ENCODE results near the gene EMC10. TPM values are rescaled to one million over a fixed set of nuclear protein-coding genes. Genes with fewer than 3 reads are reported as not detected.
"Not testable (repeated sequence)": the region's sequence is repeated elsewhere in the genome, so short reads cannot be mapped to it uniquely, and the experiment has no call there.

EMC10 gene
- total RNA-seq, 1 donor from 2014 or later = 70.8 TPM

DNA sequence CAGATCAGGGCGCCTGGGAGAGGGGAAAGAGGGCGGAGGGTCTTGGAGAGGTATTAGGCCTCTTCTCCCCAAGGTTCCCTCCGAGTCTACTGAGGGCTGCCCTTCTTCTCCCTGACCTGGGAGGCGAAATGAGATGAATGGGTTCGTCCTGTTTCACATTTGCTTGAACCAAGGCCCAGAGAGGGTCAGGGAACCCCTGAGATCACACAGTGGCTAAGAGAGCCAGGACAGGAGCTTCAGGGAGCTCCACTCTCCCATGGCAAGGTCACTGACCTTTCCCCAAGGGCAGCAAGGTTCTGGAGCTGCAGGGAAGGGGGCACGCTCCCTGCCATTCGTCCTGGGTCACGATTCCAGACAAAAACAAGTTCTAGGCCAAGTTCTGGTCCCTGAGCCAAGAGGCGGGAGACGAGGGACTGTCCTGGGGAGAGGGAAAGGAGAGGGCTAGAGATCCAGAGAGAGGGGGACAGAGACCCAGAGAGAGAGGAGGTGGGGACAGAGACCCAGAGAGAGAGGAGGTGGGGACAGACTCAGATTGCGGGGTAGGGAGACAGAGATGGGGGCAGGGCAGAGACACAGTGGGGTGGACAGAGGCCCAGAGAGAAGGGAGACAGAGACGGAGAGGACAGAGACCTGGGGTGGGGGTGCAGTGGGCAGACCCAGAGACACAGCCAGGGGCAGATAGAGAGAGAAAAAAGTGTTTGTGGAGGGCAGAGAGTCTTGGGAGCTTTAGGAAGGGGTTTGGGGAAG is 36.9 kb downstream of the EMC10 start:
- intact Hi-C loops (cut with micrococcal nuclease) = no loop called here

DNA sequence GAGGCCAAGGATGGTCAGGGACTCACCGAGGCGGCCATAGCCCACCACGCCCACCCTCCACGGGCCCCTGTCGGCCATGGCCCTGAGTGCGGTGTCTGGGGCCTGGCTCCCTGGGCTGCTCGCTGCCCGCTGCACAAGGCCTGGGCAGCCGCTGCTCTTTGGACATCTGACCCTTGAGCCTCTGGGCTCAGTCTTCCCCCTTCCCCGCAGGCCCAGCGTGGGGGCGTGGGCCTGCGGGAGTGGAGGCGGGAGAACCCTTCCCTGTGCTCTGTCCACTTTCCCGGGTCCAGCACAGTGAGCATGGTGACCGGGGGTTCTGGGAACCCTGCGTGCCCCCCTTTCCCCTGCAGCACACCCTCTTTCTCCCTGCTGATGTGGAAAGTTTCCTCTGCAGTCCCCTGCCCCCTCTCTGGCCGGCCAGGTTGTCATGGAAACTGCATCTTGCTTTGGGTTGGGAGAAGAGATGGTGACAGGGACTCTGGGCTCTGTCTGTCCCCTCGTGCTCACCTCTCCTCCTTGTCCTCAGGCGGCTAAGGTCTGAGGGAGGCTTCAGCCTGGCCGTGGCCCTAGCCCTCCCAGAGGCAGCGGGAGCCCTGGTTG is 37.5 kb downstream of the EMC10 start, which contains the start of gene ASPDH:
ASPDH (minus strand) TSS at position 168 of the 600 bp plus-strand sequence; CDS start at position 78, 90 bp downstream.
- intact Hi-C loops (cut with micrococcal nuclease) = no loop called here

DNA sequence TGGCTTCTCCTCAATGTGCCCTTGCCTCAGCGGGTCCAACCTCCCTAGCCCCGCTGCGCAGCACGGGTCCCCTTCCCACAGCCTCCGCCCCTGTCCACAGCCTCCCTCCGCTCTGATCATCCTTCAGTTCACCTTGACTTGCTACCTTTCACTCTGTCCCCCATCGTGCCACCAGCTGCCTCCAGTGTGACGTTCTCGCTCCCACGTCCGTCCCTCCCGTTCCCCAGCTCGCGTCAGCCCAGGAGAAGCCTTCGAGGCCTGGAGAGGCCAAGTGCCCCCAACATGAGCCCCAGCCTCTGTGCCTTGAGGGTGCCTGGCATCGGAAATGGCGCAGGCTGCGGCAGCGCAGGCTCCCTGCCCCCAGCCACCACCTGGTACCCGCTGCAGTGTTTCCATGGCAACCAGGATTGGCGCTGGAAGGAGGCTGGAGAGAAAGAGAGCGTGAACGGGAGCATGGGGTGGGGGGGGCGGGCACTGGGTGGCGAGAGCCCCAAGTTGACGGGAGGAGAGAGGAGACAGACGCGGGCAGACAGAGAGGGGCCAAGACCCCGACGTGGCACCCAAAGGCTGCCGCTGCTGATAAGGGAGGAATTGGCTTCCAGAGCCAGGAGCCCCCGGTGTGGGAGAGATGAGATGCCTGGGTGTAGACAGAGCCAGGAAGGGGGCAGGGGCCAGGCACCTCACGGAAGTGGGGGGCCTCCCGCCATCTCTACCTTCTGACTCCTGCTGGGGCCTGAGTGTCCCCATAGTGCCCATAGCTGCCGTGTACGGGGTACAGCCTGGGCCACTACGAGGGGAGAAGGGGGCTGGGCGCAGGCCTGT is 38.2 kb downstream of the EMC10 start:
- intact Hi-C loops (cut with micrococcal nuclease) = no loop called here

DNA sequence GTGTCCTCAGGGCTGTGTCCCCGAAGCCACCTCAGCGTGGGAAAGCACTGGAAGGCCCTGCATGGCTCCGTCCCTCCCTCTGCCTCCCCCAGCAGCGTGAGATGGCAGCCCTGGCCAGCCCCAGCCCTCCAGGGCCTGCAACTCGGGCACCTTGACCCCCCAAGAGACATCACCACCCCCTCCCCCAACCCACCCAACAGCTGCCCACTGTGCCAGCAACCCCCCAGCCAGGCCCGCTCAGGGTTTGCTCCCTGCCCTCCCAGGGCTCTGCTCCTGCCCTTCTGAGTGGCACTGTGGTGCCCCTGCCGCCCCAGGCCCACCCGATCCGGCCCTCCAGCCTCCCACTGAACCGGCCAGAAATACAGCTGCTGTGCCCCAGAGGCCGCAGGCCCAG is 38.9 kb downstream of the EMC10 start:
- intact Hi-C loops (cut with micrococcal nuclease) = no loop called here

DNA sequence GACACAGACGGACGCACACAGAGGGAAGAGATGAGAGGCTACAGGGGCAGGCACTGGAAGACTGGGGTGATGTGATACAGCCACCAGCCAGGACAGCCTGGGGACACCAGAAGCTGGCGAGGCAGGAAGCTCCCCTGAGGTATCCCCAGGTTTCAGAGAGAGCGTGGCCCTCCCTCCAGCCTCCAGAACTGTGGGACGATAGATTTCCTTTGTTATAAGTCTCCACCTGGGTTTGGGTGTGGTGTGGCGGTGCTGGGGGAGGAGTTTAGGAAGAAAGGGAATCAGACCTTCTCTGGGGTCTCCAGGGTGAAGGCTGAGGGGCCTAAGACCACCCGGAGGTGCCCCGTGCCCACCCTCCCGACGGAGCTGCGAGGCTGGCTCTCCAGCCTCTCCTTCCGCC is 40.1 kb downstream of the EMC10 start:
- intact Hi-C loops (cut with micrococcal nuclease) = no loop called here

DNA sequence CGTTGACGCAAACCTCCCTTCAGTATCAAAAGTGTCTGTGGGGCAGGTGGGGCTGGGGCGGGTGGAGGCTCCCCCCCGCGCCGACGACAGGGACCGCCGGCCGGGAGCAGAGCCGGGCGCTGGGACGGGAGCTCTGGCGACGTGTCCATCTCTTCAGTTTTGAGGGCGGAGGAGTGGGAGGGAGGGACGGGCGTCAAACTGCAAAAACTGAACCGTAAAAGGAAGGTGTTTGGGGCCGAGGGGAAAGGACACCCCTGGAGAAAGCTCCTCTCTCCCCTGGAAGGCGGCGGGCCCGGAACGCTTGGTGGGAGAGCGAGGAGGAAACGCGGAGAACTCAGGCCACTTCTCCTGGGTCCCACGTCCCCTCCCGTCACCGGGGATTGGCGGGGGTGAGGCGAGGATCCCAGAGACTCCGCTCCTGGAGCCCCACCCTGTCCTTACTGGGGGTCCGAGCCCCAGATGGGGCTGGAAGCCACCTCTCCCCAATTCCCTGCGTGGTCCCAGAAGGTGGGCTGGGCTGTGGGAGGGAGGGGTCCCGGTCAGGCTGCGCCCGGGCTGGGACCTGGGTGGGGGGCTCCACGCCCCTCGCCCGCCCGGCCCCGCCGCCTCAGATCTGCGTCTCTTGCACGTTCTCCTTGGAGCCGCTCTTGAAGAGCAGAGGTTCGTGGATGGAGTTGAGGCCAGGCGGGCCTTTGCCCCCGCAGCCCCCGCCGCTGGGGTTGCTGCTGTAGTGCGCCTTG is 40.8 kb downstream of the EMC10 start:
- intact Hi-C loops (cut with micrococcal nuclease) = no loop called here

DNA sequence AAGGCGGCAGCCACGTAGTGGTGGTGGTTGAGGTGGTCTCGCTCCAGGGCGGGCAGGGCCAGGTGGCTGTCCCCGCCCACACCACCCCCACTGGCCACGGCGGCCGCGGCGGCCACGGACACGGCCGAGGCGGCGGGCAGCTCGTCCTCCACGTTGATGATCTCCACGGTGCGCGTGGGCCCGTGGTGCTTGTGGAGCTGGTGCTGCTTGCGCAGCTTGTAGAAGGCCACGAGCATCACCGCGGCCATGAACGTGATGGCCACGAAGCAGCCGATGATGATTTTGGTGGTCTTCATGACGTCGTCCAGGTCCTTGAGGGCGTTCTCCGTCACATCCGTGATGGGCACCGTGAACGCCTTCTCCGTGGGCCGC is 41.4 kb downstream of the EMC10 start:
- intact Hi-C loops (cut with micrococcal nuclease) = no loop called here

DNA sequence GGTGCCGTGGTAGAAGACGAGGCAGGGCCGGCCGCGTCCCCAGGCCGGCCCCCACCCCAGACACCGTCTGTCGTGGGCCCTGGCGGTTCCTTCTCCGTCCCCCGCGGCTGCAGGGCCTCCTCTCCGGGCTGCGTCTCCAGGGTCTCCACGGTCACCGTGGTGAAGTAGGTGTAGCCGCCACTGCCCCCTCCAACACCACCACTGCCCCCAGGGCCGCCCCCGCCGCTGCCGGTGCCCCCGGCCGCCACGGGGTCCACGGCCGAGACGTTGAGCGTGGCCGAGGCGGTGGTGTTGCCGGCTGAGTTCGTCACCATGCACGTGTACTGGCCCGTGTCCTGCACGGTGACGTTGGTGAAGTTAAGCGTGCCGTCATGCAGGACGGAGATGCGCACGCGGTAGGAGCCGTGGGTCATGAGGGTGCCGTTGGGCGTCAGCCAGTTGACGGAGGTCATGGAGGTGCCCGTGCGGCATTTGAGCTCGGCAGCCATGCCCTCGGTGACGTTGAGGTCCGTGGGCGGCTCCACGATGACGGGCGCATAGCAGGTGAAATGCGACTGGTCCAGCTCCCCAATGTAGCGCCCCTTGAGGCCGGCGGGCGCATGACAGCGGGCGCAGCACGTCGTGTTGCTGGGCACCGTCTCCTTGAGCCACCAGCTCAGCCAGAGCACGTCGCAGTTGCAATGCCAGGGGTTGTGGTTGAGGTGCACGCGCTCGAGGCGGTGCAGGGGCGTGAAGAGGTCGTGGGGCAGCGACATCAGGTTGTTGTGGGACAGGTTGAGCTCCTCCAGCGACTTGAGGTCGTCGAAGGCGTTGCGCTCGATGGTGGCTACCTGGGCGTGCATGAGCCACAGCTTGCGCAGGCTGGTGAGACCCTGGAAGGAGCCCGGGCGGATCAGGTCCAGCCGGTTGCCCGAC is 42.0 kb downstream of the EMC10 start:
- intact Hi-C loops (cut with micrococcal nuclease) = no loop called here

DNA sequence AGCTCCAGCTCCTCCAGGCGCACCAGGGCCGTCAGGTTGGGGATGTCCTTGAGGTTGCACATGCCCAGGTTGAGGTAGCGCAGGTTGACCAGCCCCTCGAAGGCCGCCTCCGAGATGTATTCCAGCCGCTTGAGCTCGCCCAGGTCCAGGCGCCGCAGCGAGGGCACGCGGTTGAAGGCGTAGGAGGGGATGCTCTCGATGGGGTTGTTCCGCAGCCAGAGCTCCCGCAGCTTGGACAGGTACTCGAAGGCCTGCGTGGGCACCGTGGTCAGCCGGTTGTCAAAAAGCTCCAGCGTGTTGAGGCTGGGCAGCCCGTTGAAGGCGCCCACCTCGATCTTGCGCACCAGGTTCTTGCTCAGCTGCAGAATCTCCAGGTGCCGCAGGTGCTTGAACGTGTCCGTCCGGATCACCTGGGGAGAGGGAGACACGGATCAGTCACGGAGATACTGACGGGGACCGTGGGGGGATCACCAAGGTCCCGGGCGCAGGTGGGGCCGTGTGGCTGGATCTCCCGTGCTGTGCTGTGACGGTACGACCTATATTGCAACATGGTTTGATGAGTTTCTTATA is 42.8 kb downstream of the EMC10 start:
- intact Hi-C loops (cut with micrococcal nuclease) = no loop called here

DNA sequence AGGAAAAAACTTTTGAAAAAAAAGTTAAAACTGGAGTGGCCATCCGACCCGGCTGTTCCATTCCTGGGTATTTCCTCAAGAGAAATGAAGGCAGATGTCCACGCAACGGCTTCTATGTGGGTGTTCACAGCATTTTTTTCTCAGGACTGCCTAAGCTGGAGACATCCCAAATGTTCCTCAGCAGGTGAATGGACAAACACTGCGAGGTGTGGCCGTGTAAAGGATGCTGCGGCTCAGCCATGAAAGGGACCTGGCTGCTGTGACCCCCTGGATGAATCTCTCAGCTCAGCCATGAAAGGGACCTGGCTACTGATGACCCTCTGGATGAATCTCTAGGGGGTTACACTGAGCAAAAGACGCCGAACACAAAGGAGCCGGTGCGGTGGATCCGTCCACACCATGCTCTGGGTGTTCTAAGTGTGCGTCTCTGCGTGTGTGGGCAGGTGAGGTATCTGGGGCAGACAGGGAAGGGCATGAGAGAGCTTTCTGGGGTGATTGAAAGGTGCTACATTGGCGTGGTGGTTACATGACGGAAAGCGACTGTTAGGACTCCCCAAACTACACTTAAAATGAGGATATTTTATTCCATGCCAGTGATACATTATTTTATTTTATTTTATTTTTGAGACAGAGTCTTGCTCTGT is 44.6 kb downstream of the EMC10 start:
- intact Hi-C loops (cut with micrococcal nuclease) = no loop called here

DNA sequence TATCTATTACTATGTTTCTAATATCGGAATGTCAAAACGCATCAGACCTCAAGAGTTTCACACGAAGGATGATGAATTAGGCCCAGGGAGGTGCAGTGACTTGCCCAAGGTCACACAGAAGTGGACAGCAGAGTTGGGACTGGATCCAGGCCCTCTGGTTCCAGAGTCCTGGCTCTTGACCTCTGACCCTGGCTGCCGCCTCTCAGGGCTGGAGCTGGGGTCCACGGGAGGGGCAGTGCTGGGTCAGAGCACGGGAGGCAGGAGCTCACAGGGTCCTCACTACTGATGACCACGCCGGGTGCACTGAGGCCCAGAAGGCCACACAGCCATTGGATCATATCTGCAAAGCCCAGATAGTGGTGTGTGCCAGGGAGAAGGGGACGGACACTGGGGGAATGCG is 46.6 kb downstream of the EMC10 start:
- intact Hi-C loops (cut with micrococcal nuclease) = no loop called here

DNA sequence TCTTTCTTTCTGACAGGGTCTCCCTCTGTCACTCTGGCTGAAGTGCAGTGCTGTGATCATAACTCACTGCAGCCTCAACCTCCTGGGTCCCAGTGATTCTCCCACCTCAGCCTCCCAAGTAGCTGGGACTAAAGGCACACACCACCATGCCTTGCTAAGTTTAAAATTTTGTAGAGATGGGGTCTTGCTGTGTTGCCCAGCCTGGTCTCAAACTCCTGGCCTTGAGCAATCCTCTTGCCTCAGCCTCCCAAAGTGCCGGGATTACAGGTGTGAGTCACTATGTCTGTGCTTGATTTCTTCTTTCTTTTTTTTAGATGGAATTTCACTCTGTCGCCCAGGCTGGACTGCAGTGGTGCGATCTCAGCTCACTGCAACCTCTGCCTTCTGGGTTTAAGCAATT is 51.7 kb downstream of the EMC10 start:
- intact Hi-C loops (cut with micrococcal nuclease) = not testable (repeated sequence)

DNA sequence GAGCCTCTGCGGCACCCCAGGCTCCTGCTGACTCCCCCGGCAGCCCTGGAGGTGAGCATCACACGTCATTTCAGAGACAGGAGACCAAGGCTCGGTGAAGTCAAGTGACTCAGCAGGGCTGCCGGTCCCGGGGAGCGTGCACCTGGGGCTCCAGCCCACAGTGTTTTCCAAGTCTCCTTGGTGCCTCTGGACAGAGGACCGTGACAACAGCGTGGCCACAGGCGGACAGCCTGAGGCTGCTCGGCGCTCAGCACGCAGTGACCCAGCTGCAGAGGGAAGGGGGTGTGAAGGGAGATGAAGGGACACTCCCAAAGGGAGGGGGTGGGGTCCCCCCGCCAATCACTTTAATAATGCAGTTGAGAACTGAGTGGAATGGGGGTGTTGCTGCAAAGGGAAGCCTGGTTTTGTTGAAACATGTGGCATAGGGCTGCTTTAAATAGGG is 54.9 kb downstream of the EMC10 start:
- intact Hi-C loops (cut with micrococcal nuclease) = no loop called here

DNA sequence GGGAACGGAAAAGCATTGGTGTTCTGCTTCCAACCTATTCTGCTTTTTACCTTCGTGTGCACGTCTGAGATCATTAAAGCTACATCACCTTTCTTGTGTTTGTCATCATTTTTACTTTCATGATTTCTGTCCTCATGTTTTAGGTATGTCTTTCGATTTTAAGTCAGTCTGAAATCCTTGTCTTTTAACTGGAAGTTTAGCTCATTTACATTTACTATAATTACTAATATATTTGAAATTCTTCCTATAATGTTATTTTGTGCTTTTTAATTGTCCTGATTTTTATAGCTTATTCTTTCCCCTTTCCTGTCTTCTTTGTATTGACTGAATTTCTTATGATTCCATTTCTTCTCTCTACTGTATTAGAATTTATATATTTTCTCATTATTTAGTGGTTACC is 56.6 kb downstream of the EMC10 start:
- intact Hi-C loops (cut with micrococcal nuclease) = no loop called here

DNA sequence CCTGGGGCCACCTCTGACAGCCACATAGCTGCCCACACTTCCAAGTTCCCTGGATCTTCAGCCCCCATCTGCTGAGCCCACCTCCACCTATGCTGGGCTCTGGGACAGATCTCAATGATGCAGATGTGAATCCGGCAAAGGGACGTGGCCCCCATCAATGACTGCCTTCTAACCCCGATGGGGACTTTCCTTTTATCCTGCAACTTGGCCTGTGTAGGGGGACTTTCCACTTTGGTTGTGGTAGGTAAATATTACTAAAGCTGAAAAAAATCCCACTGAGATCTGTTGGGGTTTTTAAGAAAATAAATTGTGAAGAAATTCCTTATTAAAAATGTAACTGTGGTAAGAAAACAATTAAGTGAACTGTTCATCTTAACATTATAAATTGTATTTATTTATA is 58.2 kb downstream of the EMC10 start:
- intact Hi-C loops (cut with micrococcal nuclease) = no loop called here

DNA sequence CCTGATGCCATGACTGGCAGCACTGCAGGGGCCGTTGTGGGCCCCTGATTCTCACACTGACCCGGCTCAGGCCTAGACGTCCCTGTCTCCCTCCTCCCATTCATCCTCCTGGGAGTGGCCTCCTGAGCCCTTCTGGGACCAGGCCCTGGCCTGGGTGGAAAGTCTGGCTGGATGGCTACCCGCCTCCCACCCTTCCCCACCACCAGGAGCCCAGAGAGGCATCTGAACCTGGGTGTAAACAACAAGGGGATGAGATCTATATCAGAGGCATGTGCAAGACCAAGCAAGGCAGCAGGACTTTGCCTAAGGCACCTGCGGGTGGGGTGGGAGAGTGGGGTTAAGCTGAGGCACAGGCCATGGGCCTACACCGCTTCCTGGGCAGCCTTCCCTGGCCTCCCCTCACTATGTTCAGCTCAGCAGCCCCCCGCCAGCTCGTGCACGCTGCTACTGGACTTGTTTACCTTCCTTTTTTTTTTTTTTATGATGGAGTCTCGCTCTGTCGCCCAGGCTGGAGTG is 59.4 kb downstream of the EMC10 start:
- intact Hi-C loops (cut with micrococcal nuclease) = loop anchor here (5.0 kb wide), 1 partner anchor 387 kb away; no protein-coding TSS in a partner anchor

DNA sequence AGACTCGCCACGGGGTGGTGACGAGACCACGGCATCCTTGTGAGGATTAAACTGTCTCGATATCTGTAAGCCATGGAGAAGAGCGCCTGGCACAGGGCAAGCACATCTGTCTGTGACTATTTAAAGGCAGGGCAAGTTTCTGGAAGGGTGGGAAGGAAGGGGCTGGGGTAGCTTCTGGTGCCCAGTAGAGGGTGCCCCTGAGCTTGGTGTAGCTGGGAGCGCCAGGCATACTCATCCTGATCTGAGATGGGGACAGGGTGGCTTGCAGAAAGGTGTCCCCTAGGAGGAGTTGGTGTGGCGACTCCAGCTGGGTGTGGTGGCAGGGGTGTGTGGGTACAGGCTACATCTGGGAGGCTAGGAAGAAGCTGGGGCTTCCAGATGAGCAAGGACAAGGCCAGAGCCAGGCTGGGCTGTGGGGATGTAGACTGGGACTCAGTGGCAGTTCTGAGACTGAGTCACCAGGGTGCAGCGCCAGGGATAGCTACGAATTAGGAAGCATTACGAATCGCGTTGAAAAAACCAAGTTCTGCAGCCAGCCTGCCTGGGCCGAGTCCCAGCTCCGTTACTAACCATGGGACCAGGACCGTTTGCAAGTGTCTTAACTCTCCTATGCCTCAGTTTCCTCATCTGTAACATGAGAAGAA is 60.5 kb downstream of the EMC10 start:
- intact Hi-C loops (cut with micrococcal nuclease) = loop anchor here (1.0 to 5.0 kb wide), 2 partner anchors 247 to 386 kb away; no protein-coding TSS in a partner anchor

DNA sequence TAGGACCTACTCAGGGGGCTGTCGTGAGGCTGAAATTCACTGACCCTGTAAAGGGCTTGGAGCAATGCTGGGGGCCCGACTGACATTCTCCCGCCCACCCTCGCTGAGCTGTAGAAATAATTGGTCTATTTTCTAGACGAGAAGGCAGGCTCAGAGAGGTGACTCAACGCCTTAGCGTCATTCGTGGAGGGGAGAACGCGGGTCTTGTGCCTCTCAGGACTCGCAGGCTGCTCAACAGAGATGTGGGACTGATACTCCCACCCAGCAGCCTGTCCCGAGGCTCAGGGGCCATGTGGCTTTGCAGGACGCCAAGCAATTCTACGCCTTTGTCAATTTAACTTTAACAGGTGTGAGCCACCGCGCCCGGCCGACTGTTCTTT is 61.0 kb downstream of the EMC10 start:
- intact Hi-C loops (cut with micrococcal nuclease) = loop anchor here (1.0 to 5.0 kb wide), 2 partner anchors 246 to 385 kb away; no protein-coding TSS in a partner anchor
